HepG2 (cell line): ENCODE results near the gene ZBTB25. TPM values are rescaled to one million over a fixed set of nuclear protein-coding genes. Genes with fewer than 3 reads are reported as not detected.

Experiments
- CEBPB ChIP-seq: IDR thresholded peaks from 2 replicates; pipeline ENCODE4 v1.6.1; 2011; ENCODE audit warnings: low read depth, low read length, improper control_type of control experiment, borderline replicate concordance
- ERF ChIP-seq: IDR thresholded peaks from 2 replicates; pipeline ENCODE4 v1.6.1; 2018; ENCODE audit warnings: missing biosample characterization, missing genetic modification reagents
- ESRRA ChIP-seq: sonication (generic); formaldehyde crosslinking; IDR thresholded peaks from 2 replicates; pipeline ENCODE4 v1.5.1; 2020; ENCODE audit warnings: mild to moderate bottlenecking, low read depth, missing genetic modification reagents
- FIP1L1 ChIP-seq: fragments of 200-400 bp; formaldehyde crosslinking; IDR thresholded peaks from 2 replicates; pipeline ENCODE4 v1.6.1; 2018; ENCODE audit warnings: low read depth, mild to moderate bottlenecking, low read length, moderate library complexity, borderline replicate concordance; ENCODE audit not compliant: insufficient read depth
- FOSL2 ChIP-seq: sonication (generic); formaldehyde crosslinking; IDR thresholded peaks from 2 replicates; pipeline ENCODE4 v1.4.0; 2020; ENCODE audit warnings: missing genetic modification reagents
- GTF3A ChIP-seq: sonication (generic); formaldehyde crosslinking; conservative IDR thresholded peaks from 2 replicates; pipeline ENCODE4 v1.4.0; 2020; ENCODE audit warnings: mild to moderate bottlenecking, missing genetic modification reagents
- HOMEZ ChIP-seq: IDR thresholded peaks from 2 replicates; pipeline ENCODE4 v1.6.1; 2016; ENCODE audit warnings: low read depth
- HOXA3 ChIP-seq: sonication (generic); formaldehyde crosslinking; IDR thresholded peaks from 2 replicates; pipeline ENCODE4 v1.5.0; 2020; ENCODE audit warnings: missing genetic modification reagents
- HOXD1 ChIP-seq: sonication (generic); formaldehyde crosslinking; IDR thresholded peaks from 2 replicates; pipeline ENCODE4 v1.5.0; 2020; ENCODE audit warnings: missing genetic modification reagents
- KDM5A ChIP-seq: fragments of 200-600 bp; sonication (generic); IDR thresholded peaks from 2 replicates; pipeline ENCODE4 v1.7.0; 2018; ENCODE audit warnings: antibody characterized with exemption, mild to moderate bottlenecking, low read length, borderline replicate concordance
- LCORL ChIP-seq, 2 experiments: fragments of 450-650 bp in 1 of 2; sonication (generic) in 1 of 2; formaldehyde crosslinking in 1 of 2; IDR thresholded peaks; 2 replicates each; pipeline versions ENCODE4 v1.5.0 to v1.6.1; 2017 to 2020; ENCODE audit warnings: antibody characterized with exemption in 1 of 2, missing genetic modification reagents in 1 of 2
- ONECUT2 ChIP-seq: sonication (generic); formaldehyde crosslinking; IDR thresholded peaks from 2 replicates; pipeline ENCODE4 v1.4.0; 2020; ENCODE audit warnings: missing genetic modification reagents
- RFX5 ChIP-seq: IDR thresholded peaks from 2 replicates; pipeline ENCODE4 v1.6.1; 2011; ENCODE audit warnings: low read depth, low read length, improper control_type of control experiment
- SATB2 ChIP-seq: sonication (generic); formaldehyde crosslinking; IDR thresholded peaks from 2 replicates; pipeline ENCODE4 v1.5.0; 2020; ENCODE audit warnings: missing genetic modification reagents
- SUZ12 ChIP-seq: fragments of 150-350 bp; IDR thresholded peaks from 2 replicates; pipeline ENCODE4 v1.6.1; 2014; ENCODE audit warnings: low read depth, low read length
- TEAD2 ChIP-seq: sonication (generic); formaldehyde crosslinking; IDR thresholded peaks from 2 replicates; pipeline ENCODE4 v1.9.0; 2021; ENCODE audit warnings: missing genetic modification reagents
- TRAFD1 ChIP-seq: sonication (generic); formaldehyde crosslinking; IDR thresholded peaks from 2 replicates; pipeline ENCODE4 v1.5.1; 2020; ENCODE audit warnings: missing genetic modification reagents, mild to moderate bottlenecking, borderline replicate concordance
- U2AF2 ChIP-seq: fragments of 200-400 bp; formaldehyde crosslinking; IDR thresholded peaks from 2 replicates; pipeline ENCODE4 v1.6.1; 2017; ENCODE audit warnings: low read depth, mild to moderate bottlenecking, low read length
- ZFY ChIP-seq: sonication (generic); formaldehyde crosslinking; IDR thresholded peaks from 2 replicates; pipeline ENCODE4 v1.4.0; 2020; ENCODE audit warnings: missing genetic modification reagents
- ZKSCAN1 ChIP-seq: fragments of 150-350 bp; IDR thresholded peaks from 2 replicates; pipeline ENCODE4 v1.6.1; 2014; ENCODE audit warnings: low read length
- ZNF20 ChIP-seq: sonication (generic); formaldehyde crosslinking; IDR thresholded peaks from 2 replicates; pipeline ENCODE4 v1.4.0; 2020; ENCODE audit warnings: mild to moderate bottlenecking, moderate library complexity, missing genetic modification reagents
- ZNF260 ChIP-seq: sonication (generic); formaldehyde crosslinking; IDR thresholded peaks from 2 replicates; pipeline ENCODE4 v1.4.0; 2020; ENCODE audit warnings: missing genetic modification reagents, low read depth, mild to moderate bottlenecking, borderline replicate concordance
- ZNF468 ChIP-seq: sonication (generic); formaldehyde crosslinking; IDR thresholded peaks from 2 replicates; pipeline ENCODE4 v1.8.0; 2022; ENCODE audit warnings: mild to moderate bottlenecking, moderate library complexity, missing genetic modification reagents
- ZNF772 ChIP-seq: sonication (generic); formaldehyde crosslinking; IDR thresholded peaks from 2 replicates; pipeline ENCODE4 v1.5.0; 2020; ENCODE audit warnings: mild to moderate bottlenecking, missing genetic modification reagents
- polyA plus RNA-seq, 8 experiments: library from polyadenylated mRNA; depleted of rRNA in 3 of 8; stranded (reverse) in 7 of 8; unstranded in 1 of 8; fragments of >200 nt; fragmentation: Illumina TruSeq in 4 of 8; extraction: Trizol in 4 of 8; gene quantifications; 2 replicates each; pipeline versions ENCODE4 v1.2.1 to v1.2.3, GENCODE V29; 2011 to 2016; ENCODE audit warnings: low read depth in 4 of 8, missing spikeins in 1 of 8, mixed read lengths in 1 of 8; ENCODE audit not compliant: insufficient read depth in 1 of 8
- total RNA-seq, 5 experiments: library from RNA; depleted of rRNA; stranded (reverse); fragments of >200 nt; fragmentation: Illumina TruSeq; extraction: Trizol; gene quantifications; 2 replicates each; pipeline ENCODE4 v1.2.3, GENCODE V29; 2016; ENCODE audit warnings: low read depth in 1 of 5
- TF ChIP-seq, protein P1 (sequence below): fragments of 450-650 bp; IDR thresholded peaks from 2 replicates; pipeline ENCODE4 v1.6.1; 2017; ENCODE audit warnings: mild to moderate bottlenecking

Gene ZBTB25
- total and polyA plus RNA-seq, 2 of the 13 experiments (the other 11 are each of a cell fraction or from before 2014, with no cell fraction given): 3.5 to 7.6 TPM

GRCh38 chr14:64503434-64504309 lies at the start of gene ZBTB25 (continued):
- TF ChIP-seq TRAFD1 (CRISPR knock-in tag) (no peak), ZNF260 (CRISPR knock-in tag) (no peak), ONECUT2 (CRISPR knock-in tag) (no peak), ZNF20 (no peak), U2AF2 (no peak), HOMEZ (CRISPR knock-in tag) (no peak), HOXD1 (CRISPR knock-in tag) (peak; percentile 14; the same call in 1 of the 2 replicates), KDM5A (peak; percentile 25; the same call in 1 of the 2 replicates), TEAD2 (CRISPR knock-in tag) (no peak), GTF3A (no peak), ZFY (peak; percentile 78), FIP1L1 (no peak), FOSL2 (CRISPR knock-in tag) (no peak; the same call in none of the 2 replicates), SATB2 (peak; percentile 68; the same call in 1 of the 2 replicates), RFX5 (no peak), HOXA3 (CRISPR knock-in tag) (peak; percentile 85), SUZ12 (no peak), ERF (CRISPR knock-in tag) (no peak; the same call in 1 of the 2 replicates), CEBPB (no peak), ESRRA (CRISPR knock-in tag) (no peak), ZNF468 (CRISPR knock-in tag) (0 out of 2 replicates have a peak, but pooled peaks have one; percentile 18), ZNF772 (CRISPR knock-in tag) (peak; percentile 43; the same call in 1 of the 2 replicates), ZKSCAN1 (no peak), LCORL (IDR thresholded peaks at IDR 0.05) (no peak), LCORL (CRISPR knock-in tag; IDR thresholded peaks at IDR 0.05) (peak; percentile 14; the same call in 1 of the 2 replicates)
- TF ChIP-seq, protein P1, sequence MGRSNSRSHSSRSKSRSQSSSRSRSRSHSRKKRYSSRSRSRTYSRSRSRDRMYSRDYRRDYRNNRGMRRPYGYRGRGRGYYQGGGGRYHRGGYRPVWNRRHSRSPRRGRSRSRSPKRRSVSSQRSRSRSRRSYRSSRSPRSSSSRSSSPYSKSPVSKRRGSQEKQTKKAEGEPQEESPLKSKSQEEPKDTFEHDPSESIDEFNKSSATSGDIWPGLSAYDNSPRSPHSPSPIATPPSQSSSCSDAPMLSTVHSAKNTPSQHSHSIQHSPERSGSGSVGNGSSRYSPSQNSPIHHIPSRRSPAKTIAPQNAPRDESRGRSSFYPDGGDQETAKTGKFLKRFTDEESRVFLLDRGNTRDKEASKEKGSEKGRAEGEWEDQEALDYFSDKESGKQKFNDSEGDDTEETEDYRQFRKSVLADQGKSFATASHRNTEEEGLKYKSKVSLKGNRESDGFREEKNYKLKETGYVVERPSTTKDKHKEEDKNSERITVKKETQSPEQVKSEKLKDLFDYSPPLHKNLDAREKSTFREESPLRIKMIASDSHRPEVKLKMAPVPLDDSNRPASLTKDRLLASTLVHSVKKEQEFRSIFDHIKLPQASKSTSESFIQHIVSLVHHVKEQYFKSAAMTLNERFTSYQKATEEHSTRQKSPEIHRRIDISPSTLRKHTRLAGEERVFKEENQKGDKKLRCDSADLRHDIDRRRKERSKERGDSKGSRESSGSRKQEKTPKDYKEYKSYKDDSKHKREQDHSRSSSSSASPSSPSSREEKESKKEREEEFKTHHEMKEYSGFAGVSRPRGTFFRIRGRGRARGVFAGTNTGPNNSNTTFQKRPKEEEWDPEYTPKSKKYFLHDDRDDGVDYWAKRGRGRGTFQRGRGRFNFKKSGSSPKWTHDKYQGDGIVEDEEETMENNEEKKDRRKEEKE: no peak
